Heart right ventricle (tissue), 16 donors: ENCODE results near the gene C17orf78. TPM values are rescaled to one million over a fixed set of nuclear protein-coding genes. Genes with fewer than 3 reads are reported as not detected.

ENCODE experiments used
- ATAC-seq, 8 donors: fragments of 200-7000 bp; cut with Tn5 transposase; one replicate each; pipeline ENCODE4 v1.9.1; 2020; ENCODE audit warnings: mild to moderate bottlenecking in 8 of 8, moderate library complexity in 8 of 8, moderate number of reproducible peaks in 1 of 8
- DNase-seq, 2 donors: peaks; one replicate each; pipeline ENCODE4 v3.0.0-alpha.2; 2020
- H3K27ac ChIP-seq, 10 donors: fragments of 200-600 bp; sonication (generic) in 2 of 10; one replicate each; pipeline versions ENCODE4 v1.5.0 to v1.8.0; 2020 to 2022; ENCODE audit warnings: mild to moderate bottlenecking in 3 of 10
- H3K27me3 ChIP-seq, 7 donors: fragments of 200-600 bp; one replicate each; pipeline ENCODE4 v1.8.0; 2021 to 2022; ENCODE audit warnings: mild to moderate bottlenecking in 2 of 7
- H3K36me3 ChIP-seq, 9 donors: fragments of 200-600 bp; sonication (generic) in 1 of 9; one replicate each; pipeline versions ENCODE4 v1.5.0 to v1.8.0; 2020 to 2022; ENCODE audit warnings: mild to moderate bottlenecking in 2 of 9
- H3K4me1 ChIP-seq, 9 donors: fragments of 200-600 bp; sonication (generic) in 1 of 9; one replicate each; pipeline versions ENCODE4 v1.5.0 to v1.8.0; 2020 to 2022; ENCODE audit warnings: mild to moderate bottlenecking in 4 of 9
- H3K4me3 ChIP-seq, 10 donors: fragments of 200-600 bp; sonication (generic) in 2 of 10; one replicate each; pipeline versions ENCODE4 v1.5.0 to v1.8.0; 2020 to 2022; ENCODE audit warnings: mild to moderate bottlenecking in 7 of 10, moderate library complexity in 2 of 10
- H3K9me3 ChIP-seq, 11 donors: fragments of 200-600 bp in 10 of 11; sonication (generic) in 2 of 11; one replicate each; pipeline versions ENCODE4 v1.5.0 to v1.8.0; 2013 to 2022; ENCODE audit warnings: mild to moderate bottlenecking in 2 of 11, control low read depth in 1 of 11, moderate library complexity in 1 of 11
- WGBS, 2 donors: extraction: QIAGEN DNeasy Blood & Tissue Kit; methylation state at CpG; one replicate each; pipeline ENCODE4 v1.1.7; 2013; ENCODE audit warnings: inconsistent platforms in 1 of 2; 5-methylcytosine and 5-hydroxymethylcytosine counted together
- intact Hi-C, 10 donors: fragments of 100-400 bp; cut with DNase I; formaldehyde crosslinking; loops; one replicate each; pipeline versions ENCODE4 v1.11.1 to v1.14.2; 2022
- polyA plus RNA-seq, 2 donors: library from polyadenylated mRNA; stranded (reverse); fragments of 200-250 nt; gene quantifications; one replicate each; pipeline ENCODE4 v1.2.3, GENCODE V29; 2013
- total RNA-seq, 10 donors: library from RNA; stranded (reverse); fragmentation: NEBNext Ultra II Directional in 3 of 10; extraction: Animal tissue kit (Norgen Biotek cat#: 25700) in 3 of 10; gene quantifications; one replicate each; pipeline versions ENCODE4 v1.2.1 to v1.2.4, GENCODE V29; 2021 to 2023
- TF ChIP-seq, protein P1 (sequence below), 9 donors: fragments of 200-600 bp; sonication (generic) in 2 of 9; IDR thresholded peaks; one replicate each; pipeline versions ENCODE4 v1.5.0 to v1.8.0; 2021 to 2022; ENCODE audit warnings: antibody characterized with exemption in 9 of 9, mild to moderate bottlenecking in 5 of 9, moderate library complexity in 1 of 9
- donor health status: Arrhythmogenic right ventricular cardiomyopathy.
- donor health status: ischemic (EF 13 %, LVEDD 7.1; RV severe dilation, severe dysfunction).
- donor health status: healthy with polysubstance abuse.
- donor health status: DM: no; HTN: yes; CAD: no.
- donor health status: DM: no; HTN: no; CAD: no.
- donor health status: ischemic (EF 25% LVEDD 6.9; RV normal size, moderate dysfunction).
- donor health status: ischemic (EF 25% LVEDD 5.7; RV mildly dilated, moderate dysfunction).
- donor health status: healthy.
- donor health status: DM: yes; HTN: yes; CAD: no.
- donor health status: Ischemic cardiomyopathy.
- donor health status: ischemic (EF 35%, LVEDD 5.7; RV mildly dilated, moderate dysfunction).
- donor health status: nonischemic (EF 11% LVEDD 7.7; RV severe dilation, severe dysfunction).
- donor health status: DM: yes; HTN: yes; CAD: no.
- donor health status: PGD.
- donor health status: ischemic (EF 29% LVEDD 5.4; RV normal size, mild dysfunction).
- donor health status: nonischemic (EF 23%, LVEDD 6.1; RV moderate dilation, normal function).

Gene C17orf78
- total and polyA plus RNA-seq, 12 donors: not detected

DNA sequence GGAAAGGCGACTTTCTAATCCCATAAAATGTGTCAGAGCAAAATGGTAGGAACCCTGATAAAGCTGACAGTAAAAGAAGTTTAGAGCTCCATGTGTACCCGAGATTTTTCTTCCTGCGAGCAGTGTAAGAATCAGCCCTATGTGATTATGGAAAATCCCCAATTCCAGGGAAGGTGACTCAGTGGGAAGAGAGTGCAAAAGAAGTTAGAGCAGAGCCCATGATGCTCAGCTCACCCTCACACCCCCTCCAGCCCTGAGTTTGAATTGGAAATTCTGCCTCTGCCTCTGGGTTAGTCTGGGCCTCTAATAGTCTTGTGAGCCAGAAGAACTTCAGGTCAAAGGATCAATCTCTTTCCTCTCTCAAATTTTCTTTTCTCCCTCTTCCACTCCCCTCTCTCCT lies 12.5 kb downstream of the C17orf78 start:
- TF ChIP-seq, protein P1, sequence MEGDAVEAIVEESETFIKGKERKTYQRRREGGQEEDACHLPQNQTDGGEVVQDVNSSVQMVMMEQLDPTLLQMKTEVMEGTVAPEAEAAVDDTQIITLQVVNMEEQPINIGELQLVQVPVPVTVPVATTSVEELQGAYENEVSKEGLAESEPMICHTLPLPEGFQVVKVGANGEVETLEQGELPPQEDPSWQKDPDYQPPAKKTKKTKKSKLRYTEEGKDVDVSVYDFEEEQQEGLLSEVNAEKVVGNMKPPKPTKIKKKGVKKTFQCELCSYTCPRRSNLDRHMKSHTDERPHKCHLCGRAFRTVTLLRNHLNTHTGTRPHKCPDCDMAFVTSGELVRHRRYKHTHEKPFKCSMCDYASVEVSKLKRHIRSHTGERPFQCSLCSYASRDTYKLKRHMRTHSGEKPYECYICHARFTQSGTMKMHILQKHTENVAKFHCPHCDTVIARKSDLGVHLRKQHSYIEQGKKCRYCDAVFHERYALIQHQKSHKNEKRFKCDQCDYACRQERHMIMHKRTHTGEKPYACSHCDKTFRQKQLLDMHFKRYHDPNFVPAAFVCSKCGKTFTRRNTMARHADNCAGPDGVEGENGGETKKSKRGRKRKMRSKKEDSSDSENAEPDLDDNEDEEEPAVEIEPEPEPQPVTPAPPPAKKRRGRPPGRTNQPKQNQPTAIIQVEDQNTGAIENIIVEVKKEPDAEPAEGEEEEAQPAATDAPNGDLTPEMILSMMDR (IDR thresholded peaks at IDR 0.05): no peak
- H3K27me3 ChIP-seq: no peaks in the 10 kb centered on the region
- H3K36me3 ChIP-seq: no peaks in the 10 kb centered on the region
- intact Hi-C loops: no loop called here
- H3K27ac ChIP-seq: no peak overlapping the region
- H3K4me3 ChIP-seq: no peak overlapping the region
- peaks cover 0 to 17% (median 10%) of the 10 kb centered on the region in 9 donors for H3K4me1 ChIP-seq
- DNase-seq (no peak), ATAC-seq (no peak)
- WGBS, 2 donors: 97% methylated on average over 3 of the region's 3 CpGs
- no peaks in the 10 kb centered on the region for H3K9me3 ChIP-seq

DNA sequence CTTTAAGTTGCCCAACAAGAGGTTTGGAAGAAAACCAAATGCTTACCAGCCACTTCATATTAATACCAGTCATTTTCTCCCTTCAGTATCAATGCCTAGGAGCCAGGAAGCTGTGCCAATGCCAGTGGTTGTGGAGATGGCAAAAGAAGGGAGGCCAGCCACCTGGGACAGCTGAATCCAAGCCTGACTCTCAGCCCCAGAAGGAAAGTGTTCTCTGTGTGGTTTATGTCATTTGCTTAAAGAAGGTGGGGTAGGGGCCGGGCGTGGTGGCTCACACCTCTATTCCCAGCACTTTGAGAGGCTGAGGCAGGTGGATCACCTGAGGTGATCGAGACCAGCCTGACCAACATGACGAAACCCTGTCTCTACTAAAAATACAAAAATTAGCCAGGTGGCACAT lies 13.4 kb downstream of the C17orf78 start:
- no peak overlapping the region for H3K27ac ChIP-seq
- TF ChIP-seq, protein P1 (IDR thresholded peaks at IDR 0.05): no peak
- H3K36me3 ChIP-seq: no peaks in the 10 kb centered on the region
- H3K9me3 ChIP-seq: no peaks in the 10 kb centered on the region
- no peaks in the 10 kb centered on the region for H3K27me3 ChIP-seq
- 97 to 98% methylated on average over 4 of the region's 4 CpGs for WGBS, 2 donors
- H3K4me3 ChIP-seq: no peak overlapping the region
- peaks cover 0 to 17% (median 10%) of the 10 kb centered on the region in 9 donors for H3K4me1 ChIP-seq
- DNase-seq (no peak), ATAC-seq (no peak)
- intact Hi-C loops: no loop called here

DNA sequence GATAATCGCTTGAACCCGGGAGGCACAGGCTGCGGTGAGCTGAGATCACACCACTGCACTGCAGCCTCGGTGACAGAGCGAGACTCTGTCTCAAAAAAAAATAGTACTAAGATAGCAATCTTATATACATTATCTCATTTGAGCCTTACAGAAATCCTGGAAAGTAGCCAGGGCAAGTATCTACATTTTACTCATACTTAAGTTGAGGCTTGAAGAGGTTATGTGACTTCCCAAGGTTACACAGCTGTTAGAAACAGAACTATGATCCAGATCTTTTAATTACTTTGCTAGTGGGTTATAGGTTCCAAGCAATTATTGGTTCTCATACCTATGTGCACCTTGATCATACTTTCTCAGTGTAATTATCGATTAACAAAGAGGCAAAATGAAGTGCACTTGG lies 15.4 kb downstream of the C17orf78 start:
- no peak overlapping the region for H3K4me3 ChIP-seq
- TF ChIP-seq, protein P1 (IDR thresholded peaks at IDR 0.05): no peak
- no peak for DNase-seq
- WGBS, 2 donors: 92 to 95% methylated on average over 6 of the region's 6 CpGs
- peaks cover 0 to 17% (median 10%) of the 10 kb centered on the region in 9 donors for H3K4me1 ChIP-seq
- H3K27ac ChIP-seq: no peak overlapping the region
- intact Hi-C loops: no loop called here
- no peaks in the 10 kb centered on the region for H3K27me3 ChIP-seq
- H3K36me3 ChIP-seq: no peaks in the 10 kb centered on the region
- ATAC-seq: no peak
- no peaks in the 10 kb centered on the region for H3K9me3 ChIP-seq

DNA sequence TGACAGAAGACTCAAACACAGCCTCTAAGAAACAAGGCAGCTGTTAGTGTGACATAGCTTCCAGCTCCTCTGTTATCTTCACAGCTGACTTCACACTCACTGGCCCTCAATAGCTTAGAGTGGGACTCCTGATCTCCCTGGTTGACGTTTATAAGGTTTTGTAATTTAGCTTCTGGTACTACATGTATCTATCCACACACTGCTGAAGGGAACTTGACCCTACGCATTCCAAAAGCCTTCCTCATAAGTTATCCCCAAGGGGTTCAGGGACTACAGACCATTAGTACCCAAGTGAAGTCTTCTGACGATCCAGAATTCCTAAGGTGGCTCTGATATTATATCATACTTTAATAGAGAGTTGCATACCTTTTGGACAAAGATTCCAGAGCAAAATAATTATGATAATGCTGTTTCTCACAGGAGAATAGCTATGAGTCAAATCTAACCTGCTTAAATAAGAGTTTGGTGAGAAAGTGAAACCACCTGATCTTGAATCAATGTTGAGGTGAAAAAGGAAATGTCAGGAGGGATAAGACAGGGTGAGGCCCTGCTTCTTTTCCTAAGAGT lies 16.3 kb downstream of the C17orf78 start:
- Histone ChIP-seq H3K4me3 (no peak overlapping the region), H3K9me3 (no peaks in the 10 kb centered on the region), H3K27me3 (no peaks in the 10 kb centered on the region), H3K27ac (no peak overlapping the region), H3K4me1 (peaks cover 0 to 17% (median 10%) of the 10 kb centered on the region in 9 donors), H3K36me3 (no peaks in the 10 kb centered on the region)
- DNase-seq (no peak), ATAC-seq (peak in 6 of 8 donors; percentile 61 to 98 (median 70))
- 55% methylated on average over 3 of the region's 3 CpGs for WGBS, 2 donors
- TF ChIP-seq, protein P1 (IDR thresholded peaks at IDR 0.05): no peak
- intact Hi-C loops: no loop called here
